ENCODE data around the gene C1QTNF12.

Gene C1QTNF12

GRCh38 chr1:1221887-1222574, 24.5 kb downstream of the C1QTNF12 start:
- TF ChIP-seq EGR1 (IDR thresholded peaks at IDR 0.05) (no peak), CEBPB (IDR thresholded peaks at IDR 0.05) (no peak), CREB1 (IDR thresholded peaks at IDR 0.05; ENCODE audit: low read depth) (no peak)

GRCh38 chr1:1220197-1220596, 26.3 kb downstream of the C1QTNF12 start:
- TF ChIP-seq TEAD4 (IDR thresholded peaks at IDR 0.05) (no peak), CREB1 (IDR thresholded peaks at IDR 0.05; ENCODE audit: low read depth) (no peak), CEBPB (IDR thresholded peaks at IDR 0.05) (no peak), NFIC (IDR thresholded peaks at IDR 0.05) (no peak), USF1 (IDR thresholded peaks at IDR 0.05) (no peak), FOXM1 (IDR thresholded peaks at IDR 0.05; ENCODE audit: borderline replicate concordance, low read depth) (no peak), YY1 (IDR thresholded peaks at IDR 0.05; ENCODE audit: low read depth) (no peak), REST (IDR thresholded peaks at IDR 0.05; ENCODE audit: low read depth) (no peak), EGR1 (IDR thresholded peaks at IDR 0.05) (no peak), RAD21 (IDR thresholded peaks at IDR 0.05; ENCODE audit: low read depth) (no peak), TAF1 (IDR thresholded peaks at IDR 0.05; ENCODE audit: low read depth) (no peak), MAX (IDR thresholded peaks at IDR 0.05) (no peak), TCF12 (IDR thresholded peaks at IDR 0.05; ENCODE audit: low read depth) (no peak), ZBTB7A (IDR thresholded peaks at IDR 0.05; ENCODE audit: low read depth) (no peak)

- no peak for TF ChIP-seq USF1 (IDR thresholded peaks at IDR 0.05)
Observed at GRCh38 chr1:1219341-1219740, 27.2 kb downstream of the C1QTNF12 start.

GRCh38 chr1:1218524-1219200, 27.9 kb downstream of the C1QTNF12 start:
- TF ChIP-seq NFIC (IDR thresholded peaks at IDR 0.05) (0 out of 2 replicates have a peak, but pooled peaks have one; percentile 10), YY1 (IDR thresholded peaks at IDR 0.05; ENCODE audit: low read depth) (no peak), TAF1 (IDR thresholded peaks at IDR 0.05; ENCODE audit: low read depth) (no peak), TEAD4 (IDR thresholded peaks at IDR 0.05) (no peak)

GRCh38 chr1:1217621-1218523, 28.6 kb downstream of the C1QTNF12 start:
- TF ChIP-seq CEBPB (IDR thresholded peaks at IDR 0.05): peak; percentile 18; the same call in 1 of the 2 replicates
- peak; percentile 96 for TF ChIP-seq MAX (IDR thresholded peaks at IDR 0.05)
- TF ChIP-seq YY1 (IDR thresholded peaks at IDR 0.05; ENCODE audit: low read depth): no peak
- TF ChIP-seq ZBTB7A (IDR thresholded peaks at IDR 0.05; ENCODE audit: low read depth): peak; percentile 86; the same call in 1 of the 2 replicates
- TF ChIP-seq NFIC (IDR thresholded peaks at IDR 0.05): peak; percentile 88
- peak; percentile 97 for TF ChIP-seq TCF12 (IDR thresholded peaks at IDR 0.05; ENCODE audit: low read depth)
- TF ChIP-seq REST (IDR thresholded peaks at IDR 0.05; ENCODE audit: low read depth): no peak
- peak; percentile 87 for TF ChIP-seq EP300 (IDR thresholded peaks at IDR 0.05; ENCODE audit: borderline replicate concordance)
- TF ChIP-seq EGR1 (IDR thresholded peaks at IDR 0.05): peak; percentile 96
- peak; percentile 75 for TF ChIP-seq USF1 (IDR thresholded peaks at IDR 0.05)
- no peak for TF ChIP-seq TAF1 (IDR thresholded peaks at IDR 0.05; ENCODE audit: low read depth)
- peak; percentile 73; the same call in 1 of the 2 replicates for TF ChIP-seq FOXM1 (IDR thresholded peaks at IDR 0.05; ENCODE audit: borderline replicate concordance, low read depth)
- TF ChIP-seq TEAD4 (IDR thresholded peaks at IDR 0.05): peak; percentile 84
- no peak for TF ChIP-seq CREB1 (IDR thresholded peaks at IDR 0.05; ENCODE audit: low read depth)
- TF ChIP-seq RAD21 (IDR thresholded peaks at IDR 0.05; ENCODE audit: low read depth): peak; percentile 19; the same call in 1 of the 2 replicates
